Glomerular visceral epithelial cell (primary cell): ENCODE data around the gene LGALS1.

ENCODE experiments used
- DNase-seq: peaks from one replicate; pipeline ENCODE4 v3.0.0-alpha.2; 2016; ENCODE audit errors: extremely low spot score

The LGALS1 gene

DNA sequence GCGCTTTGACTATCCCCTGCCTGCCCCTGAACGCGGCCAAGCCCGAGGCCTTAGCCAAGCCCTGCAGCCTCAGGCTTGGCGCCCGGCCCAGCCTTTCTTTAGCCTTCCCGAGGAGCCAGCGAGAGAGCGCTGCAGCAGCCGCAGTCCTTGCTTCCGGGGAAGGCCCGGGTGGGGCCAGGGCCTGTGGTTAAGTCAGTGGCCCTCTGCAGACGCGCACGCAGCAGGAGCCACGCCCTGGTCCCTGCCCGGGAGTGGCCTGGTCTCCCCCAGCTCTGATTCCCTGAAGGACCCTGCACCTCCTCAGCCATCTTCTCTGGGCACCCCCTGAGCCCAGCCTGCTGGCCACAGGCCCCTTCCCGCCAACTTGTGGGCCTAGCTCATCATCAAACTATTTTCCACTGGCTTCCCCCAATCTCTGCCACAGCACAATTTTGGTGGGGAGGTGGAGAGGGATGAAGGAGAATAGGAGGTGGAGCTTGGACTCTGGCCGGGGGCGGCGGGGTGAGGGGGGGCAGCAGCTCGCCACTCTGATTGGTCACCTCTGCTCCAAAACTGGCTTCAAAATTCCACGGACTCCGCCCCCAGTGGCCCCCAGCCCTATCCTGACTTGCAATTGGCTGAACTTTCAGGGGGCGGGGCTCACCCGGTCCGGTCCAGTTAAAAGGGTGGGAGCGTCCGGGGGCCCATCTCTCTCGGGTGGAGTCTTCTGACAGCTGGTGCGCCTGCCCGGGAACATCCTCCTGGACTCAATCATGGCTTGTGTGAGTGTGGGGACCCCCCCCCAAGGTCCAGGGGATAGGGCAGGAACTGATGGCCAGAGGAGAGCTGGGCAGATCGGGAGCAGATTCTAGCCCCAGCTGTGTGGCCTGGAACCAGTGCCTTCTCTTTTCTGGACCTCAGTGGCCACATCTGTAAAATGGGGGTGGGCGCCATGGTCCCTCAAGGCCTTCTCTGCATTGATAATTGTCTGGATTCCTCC is at the start of gene LGALS1:
Gene LGALS1, plus strand, starts transcription at position 686 of the 979 bp plus-strand sequence. Its CDS starts 67 bp downstream, at position 753.
- peak; percentile 95 for DNase-seq

DNA sequence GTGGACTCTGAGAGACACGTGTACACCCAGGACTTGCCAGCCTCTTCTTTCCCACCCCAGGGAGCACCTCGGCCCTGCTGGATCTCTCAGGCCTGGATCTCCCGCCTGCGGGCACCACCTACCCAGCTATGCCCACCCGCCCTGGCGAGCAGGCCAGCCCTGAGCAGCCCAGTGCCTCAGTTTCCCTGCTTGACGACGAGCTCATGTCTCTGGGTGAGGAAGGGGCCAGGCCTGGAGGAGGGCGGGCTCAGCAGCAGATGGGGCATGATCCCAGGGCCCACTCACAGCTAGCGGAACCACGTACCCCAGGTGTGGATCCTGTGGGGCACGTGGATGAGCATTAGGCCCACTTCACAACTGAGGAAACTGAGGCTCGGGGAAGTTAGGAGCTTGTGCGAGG is 49.7 kb upstream of the LGALS1 start:
- no peak for DNase-seq

DNA sequence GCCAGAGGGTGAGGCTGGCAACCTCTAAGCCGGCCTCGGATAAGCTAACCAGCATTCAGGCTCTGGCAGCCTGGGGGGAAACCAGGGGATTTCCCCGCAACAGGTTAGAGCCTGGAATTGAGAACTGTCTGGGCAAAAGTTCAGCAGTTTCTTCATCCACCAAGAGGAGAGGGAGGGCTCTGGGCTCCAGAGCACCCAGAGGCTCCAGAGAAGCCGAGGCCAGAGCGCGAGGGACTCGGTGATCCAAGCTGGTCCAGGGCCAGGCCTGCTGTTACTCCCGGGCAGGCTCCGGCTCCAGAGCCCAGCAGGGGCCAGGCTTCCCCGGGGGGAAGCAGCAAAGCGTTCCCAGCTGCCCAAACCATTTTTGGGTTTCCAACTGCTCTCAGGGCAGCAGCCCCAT is 49.3 kb upstream of the LGALS1 start:
- peak; percentile 75 for DNase-seq

DNA sequence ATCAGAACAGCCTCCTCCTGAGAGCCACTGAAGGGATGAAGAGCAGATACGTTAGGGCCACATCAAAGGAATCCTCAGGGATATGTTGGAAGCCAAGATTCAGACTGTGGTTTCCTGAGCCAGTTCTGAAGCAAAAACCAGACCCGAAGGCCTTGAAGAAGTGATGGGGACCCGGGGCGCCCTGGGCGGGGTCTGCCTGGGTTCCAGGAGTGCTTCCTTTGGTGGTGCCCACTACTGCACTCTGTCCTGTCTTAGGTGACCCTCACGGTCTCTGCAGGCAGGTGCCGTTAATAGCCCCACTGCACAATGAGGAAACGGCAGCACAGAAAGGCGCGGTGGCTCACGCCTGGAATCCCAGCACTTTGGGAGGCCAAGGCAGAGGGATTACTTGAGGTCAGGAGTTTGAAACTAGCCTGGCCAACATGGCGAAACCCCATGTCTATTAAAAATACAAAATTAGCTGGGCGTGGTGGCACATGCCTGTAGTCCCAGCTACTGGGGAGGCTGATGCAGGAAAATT is 48.8 kb upstream of the LGALS1 start:
- no peak for DNase-seq

DNA sequence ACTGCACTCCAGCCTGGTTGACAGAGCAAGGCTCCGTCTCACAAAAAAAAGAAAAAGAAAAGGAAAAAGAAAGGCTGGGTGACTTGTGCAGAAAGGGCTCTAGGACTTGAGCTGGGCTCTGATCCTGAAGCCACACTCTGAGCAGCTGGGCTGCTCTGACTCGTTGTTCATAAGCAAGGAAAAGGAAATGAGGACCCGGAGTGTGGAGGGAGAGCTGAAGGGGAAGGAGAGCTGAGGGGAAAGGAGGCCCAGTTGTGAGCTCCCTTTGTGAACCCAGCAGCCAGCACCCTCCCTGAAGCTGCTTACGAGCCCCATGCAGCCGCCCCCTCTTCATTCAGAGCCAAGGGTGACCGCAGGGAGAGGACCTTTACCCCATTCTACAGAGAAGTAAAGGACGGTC is 48.3 kb upstream of the LGALS1 start:
- DNase-seq = no peak

DNA sequence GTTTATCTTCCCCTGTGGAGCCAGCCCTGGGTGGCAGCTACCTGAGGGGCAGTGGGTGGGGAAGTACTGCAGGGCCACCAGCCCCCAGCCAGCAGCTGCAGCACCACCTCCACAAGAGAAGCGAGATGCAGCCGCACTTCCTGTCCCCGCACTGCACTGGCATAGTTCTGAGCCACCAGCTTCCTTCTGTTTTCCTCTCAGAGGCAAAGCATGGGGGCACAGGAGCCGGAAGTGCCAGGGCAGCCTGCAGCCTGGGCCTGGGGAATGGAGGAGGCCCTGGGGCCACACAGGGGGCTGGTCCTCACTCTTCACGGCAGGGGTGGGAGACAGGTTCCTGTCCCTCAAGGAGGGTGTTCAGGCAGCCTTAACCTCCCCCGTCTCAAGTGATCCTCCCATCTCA is 47.9 kb upstream of the LGALS1 start:
- no peak for DNase-seq

DNA sequence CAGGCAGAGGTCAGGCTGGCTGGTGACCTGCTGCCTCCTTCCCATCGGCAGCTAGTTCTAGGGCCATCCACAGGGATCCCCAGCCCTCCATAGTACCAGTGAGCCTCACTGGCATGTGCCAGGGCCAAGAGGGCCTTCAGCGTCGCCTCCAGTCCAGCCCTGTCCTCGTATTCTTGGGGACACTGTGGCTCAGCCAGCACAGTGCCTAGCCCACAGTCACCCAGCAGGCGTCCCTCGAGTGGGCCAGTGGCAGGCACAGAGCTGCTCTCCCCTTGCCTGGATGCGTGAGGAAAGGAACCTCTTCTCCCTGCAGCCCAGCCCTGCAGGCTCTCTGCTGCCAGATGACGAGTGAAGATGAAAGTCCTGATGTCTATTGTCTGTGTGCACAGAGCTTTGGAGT is 46.6 kb upstream of the LGALS1 start:
- DNase-seq = no peak

DNA sequence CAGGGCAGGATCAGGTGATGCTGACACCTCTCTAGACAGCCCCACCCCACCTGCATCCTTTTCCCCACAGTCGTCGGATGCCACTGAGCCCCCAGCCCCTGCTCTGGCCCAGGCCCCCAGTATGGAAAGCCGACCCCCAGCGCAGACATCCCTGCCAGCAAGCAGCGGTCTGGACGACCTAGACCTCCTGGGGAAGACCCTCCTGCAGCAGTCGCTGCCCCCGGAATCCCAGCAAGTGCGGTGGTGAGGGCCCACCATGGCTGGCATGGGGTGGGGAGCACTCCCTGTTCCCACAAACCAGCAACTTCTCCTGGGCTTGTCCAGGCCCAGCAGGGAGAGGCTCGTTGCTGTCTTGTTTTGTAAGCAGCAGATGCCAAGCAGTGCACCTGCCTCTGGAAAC is 45.5 kb upstream of the LGALS1 start:
- no peak for DNase-seq

DNA sequence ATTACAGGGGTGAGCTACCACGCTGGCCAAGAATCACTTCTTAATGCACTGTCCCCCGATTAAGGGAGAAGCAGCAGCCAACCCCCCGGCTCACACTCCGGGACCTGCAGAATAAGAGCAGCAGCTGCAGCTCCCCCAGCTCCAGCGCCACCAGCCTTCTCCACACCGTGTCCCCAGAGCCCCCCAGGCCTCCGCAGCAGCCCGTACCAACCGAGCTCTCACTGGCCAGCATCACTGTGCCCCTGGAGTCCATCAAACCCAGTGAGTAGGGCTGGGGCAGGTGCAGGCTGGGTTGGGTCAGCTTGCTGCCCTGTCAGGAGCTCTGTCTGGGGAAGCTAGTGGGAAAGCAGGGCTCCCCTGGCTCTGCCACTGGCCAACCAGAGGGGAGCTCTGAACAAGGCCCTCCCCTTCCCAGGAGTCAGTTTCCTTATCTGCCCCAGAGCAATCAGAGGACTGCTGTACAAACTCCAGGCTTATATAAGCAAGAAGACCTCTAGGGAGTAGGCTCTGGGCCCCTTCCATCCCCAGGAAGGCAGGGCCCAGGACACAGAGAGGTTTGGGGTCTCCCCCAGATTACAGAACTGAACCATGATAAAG is 44.5 kb upstream of the LGALS1 start:
- no peak for DNase-seq

DNA sequence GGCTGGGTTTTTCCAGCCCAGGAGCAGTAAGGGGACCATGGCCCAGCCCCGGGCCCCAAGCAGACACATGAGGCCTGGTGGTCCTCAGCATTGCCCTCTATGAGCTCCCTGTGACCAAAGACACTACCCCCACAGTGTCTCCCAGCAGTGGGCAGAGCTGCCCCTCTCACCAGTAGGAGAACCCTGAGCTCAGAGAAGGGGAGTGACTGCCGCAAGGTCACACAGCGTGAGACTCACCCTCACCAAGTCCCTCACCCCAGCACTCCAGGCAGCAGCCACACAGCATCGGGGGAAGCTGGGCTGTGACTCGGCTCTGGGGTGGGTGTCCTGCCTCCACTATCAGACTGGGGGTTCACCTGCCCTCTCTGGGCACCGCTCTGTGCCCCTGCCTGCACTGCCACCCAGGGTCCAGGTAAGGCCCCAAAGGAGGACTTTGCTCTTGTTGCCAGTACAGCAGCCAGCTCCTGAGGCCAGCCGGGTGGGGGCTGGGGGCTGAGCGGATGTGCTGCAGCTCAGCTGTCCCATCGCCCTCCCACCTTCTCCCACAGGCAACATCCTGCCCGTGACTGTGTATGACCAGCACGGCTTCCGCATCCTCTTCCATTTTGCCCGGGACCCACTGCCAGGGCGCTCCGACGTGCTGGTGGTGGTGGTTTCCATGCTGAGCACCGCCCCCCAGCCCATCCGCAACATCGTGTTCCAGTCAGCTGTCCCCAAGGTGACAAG is 43.8 kb upstream of the LGALS1 start:
- DNase-seq = no peak

DNA sequence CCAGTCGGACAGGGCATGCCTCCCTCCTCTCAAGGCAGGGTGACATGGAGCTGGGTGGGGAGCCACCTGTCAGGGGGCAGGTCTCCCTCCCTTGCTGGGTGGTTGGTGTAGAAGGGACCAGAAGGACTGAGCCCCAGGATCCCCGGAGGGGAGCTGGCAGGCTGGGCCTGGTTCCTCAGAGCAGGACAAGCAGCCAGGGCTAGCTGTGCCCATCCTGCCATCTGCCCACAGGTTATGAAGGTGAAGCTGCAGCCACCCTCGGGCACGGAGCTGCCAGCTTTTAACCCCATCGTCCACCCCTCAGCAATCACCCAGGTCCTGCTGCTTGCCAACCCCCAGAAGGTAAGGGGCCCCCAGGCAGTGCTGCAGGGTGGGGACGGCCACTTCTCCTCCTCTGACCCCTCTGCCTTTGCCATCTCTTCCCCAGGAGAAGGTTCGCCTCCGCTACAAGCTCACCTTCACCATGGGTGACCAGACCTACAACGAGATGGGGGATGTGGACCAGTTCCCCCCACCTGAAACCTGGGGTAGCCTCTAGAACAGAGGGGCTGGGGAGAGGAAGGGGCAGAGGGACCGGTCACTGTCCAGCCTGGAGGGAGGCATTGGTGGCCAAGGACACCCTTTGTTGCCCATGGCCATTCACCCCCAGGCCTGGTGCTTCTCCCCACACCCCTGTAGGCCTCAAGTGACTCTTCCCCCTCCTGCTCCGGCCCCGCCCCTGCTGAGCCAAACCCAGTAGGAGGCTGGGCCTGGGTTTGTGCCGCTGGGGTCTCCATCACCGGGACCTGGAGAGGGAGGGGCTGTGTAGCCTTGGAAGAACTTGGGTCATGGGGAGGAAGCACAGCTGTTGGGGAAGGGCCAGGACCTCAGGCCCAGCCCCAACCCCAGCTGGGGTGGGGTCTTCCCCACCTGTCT is 43.0 kb upstream of the LGALS1 start:
- DNase-seq = no peak

DNA sequence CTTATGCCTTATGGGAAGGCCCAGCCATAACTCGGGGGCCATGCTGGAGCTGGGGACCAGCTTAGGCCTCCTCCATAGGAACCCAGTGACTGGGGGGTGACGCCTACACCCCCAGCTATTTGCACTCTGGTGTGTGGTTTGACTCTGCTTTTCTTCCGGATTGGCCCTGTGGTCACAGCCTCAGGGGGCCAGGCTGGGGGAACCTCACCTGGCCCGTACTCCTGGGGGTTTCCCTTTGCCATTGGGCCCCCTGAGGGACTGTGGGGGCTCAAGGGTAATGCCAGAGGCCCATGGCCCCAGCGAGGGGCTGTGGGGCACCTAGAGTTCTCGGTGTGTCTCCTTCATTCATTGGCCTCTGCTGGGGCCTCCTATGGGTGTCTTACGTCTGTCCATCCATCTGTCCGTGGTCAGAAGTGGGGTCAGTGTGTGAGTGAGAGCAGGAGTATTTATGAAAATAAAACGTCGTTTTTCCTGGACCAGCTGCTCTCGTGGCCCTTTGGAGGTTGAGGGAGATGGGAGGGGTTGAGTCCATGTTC is 42.3 kb upstream of the LGALS1 start:
- DNase-seq = no peak

DNA sequence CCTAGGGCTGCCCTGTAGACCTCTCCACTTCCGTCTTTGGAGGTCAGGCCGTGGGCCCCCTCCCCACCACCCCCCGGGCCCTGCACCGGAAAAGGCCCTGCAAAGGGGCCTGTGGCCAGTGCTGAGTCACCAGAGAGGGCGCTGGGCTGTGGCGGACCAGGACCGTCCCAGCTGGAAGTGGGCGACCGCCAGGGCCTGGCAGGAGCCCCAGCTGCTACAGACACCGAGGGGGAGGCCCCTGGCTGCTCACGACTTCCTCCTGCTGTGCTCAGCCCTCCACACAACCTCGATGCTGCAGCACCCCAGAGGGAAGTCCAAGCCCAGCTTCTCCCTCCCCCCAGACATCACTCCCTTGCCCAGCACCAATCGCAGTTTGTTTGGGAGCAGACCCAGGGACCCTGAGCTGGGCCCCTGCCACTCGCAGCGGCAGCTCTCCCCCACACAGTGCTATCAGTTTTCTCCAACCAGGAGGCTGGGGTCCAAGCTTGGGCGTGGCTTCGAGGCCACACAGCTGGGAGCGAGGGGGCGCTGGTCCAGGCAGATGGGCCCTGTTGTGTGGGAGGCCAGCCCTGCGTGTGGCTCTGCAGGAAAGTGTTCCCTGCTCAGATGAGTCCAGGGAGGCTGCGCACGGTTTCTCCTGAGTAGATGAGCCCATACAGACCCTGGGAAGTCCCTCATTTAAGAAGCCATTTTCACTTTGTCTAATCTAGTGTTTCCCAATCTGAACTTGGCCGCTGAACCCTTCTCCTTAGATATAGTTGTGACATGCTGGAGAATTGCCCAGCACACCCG is 41.6 kb upstream of the LGALS1 start:
- peak; percentile 88 for DNase-seq

DNA sequence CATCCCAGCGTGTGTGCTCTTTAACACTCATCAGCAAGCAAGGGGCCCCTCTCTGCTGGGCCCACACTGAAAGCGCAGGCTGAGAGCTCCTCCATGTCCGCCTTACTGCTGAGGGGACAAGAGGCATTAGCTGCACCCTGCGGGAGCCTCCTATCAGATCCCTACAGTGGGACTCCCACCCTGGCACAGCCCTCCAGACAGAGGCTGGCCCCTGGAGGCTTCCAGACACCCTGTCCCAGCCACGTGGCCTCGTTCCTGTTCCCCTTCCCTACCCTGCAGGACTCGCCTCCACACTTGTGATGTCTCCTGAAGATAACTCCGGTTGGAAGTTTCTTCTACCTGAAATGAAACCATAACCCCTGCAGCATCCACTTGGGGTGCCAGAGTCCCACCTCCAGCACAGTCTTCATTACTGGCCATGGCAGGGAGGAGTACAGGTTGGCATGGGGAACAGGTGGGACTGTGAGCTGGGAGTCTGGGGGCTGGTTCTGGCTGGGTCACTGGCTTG is 41.0 kb upstream of the LGALS1 start:
- no peak for DNase-seq

DNA sequence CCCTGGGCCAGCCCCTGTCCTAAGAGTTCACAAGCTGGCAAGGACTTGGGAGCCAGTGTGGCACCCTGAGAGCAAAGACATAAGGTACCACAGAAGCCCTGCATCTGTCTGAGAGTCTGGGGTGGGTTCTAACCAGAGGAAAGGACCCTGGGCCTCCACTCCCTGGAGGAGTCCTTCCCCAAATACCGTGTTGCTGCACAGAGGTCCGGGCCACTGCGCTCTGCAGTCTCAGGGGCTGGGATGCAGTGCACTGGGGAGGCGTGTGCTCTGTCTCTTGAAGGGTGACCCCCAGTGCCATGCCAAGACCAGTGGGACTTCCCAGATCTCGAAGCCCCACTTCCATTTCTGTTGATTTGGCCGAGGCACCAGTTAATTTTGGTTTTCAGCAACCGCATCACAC is 40.3 kb upstream of the LGALS1 start:
- no peak for DNase-seq

DNA sequence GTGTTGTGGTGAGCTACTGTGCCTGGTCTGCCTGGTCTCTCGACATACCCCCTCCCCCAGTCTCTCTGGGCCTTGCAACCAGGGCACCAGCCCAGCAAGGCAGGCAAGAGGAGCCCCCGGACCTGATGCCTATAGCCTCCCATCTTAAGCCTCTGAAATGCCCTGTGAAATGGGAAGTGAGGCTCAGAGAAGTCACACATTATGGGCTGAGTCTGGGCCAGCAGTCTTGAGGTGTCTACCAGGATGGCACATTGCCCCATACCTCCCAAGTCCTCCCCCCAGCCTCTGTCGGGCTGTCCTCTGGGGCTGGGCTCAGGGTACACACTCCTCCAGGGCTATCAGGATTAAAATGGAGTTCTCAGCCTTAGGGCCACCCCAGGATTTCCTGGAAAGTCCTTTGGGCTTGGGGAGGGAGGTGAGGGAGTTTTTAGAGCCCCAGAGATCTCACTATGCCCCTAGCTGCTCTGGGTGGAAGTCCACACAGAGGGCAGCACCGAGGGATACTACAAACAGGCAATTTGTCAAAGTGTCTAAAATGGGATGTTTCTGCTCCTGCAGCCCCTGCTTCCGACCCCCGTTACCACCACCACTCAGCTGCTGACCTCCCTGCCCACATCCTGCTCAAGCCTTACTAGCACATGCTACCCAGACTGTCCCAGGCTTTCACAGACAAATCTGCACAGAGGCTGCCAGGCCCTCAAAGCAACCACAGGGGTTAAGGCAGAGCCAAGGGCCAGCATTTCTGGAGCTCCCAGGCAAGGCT is 39.1 kb upstream of the LGALS1 start:
- DNase-seq = peak; percentile 65

DNA sequence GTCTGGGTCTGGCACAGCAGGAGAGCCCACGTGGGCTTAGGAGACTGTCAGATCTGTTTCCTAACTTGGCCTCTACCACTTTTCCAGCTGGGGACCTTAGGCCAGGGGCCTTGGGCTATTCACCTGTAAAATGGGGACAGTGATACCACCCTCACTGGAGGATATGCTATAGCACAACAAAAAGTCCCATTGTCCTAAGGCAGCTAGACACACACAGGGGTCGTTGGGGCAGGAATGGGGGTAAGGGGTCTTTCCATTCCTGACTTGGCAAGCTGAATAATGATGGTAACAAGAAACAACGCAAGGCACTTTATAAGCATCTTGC is 38.5 kb upstream of the LGALS1 start:
- no peak for DNase-seq

DNA sequence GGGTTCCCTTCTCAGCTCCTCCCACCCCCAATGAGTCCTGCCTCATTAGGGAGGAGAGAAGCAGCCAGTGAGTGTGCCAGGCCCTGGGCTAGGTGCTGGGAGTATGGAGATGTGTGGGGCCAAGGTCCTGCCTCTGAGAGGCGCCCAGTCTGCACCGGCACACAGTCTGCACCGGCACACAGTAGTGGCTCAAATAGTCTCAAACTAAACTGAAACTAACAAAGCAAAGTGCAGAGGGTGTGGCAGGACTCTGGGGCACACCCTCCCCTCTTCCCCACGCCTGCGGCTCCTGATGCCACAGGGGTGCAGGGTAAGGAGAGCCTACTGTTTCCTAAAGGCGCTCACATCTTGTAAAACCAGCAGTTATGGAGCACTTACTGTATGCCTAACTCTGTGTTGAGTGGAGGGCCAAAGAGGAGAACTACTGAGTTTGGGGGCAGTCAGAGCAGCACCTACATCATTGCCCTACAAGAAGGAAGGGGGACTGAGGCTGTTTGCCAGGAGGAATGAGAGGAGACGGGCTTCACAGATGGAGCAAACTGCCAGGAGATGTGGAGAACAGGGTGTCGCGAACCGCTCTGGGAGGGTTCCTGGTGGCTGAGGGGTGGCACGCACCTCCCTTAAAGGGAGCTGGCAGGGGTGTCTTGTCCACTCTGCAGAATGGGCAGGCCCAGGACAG is 36.9 kb upstream of the LGALS1 start:
- DNase-seq = no peak
